Germinal center (tissue), 1 donor: ENCODE measurements around the gene ROR2.
"Not testable (repeated sequence)": the region's sequence is repeated elsewhere in the genome, so short reads cannot be mapped to it uniquely, and the experiment has no call there.

Source experiments
- DNase-seq: peaks from one replicate; pipeline ENCODE4 v3.0.0; 2012; ENCODE audit warnings: mixed read lengths, low spot score

Gene ROR2

GRCh38 chr9:91949946-91950664, at the start of gene ROR2:
Gene ROR2, minus strand, starts transcription at chr9:91950228.
- peak; percentile 76 for DNase-seq

DNA sequence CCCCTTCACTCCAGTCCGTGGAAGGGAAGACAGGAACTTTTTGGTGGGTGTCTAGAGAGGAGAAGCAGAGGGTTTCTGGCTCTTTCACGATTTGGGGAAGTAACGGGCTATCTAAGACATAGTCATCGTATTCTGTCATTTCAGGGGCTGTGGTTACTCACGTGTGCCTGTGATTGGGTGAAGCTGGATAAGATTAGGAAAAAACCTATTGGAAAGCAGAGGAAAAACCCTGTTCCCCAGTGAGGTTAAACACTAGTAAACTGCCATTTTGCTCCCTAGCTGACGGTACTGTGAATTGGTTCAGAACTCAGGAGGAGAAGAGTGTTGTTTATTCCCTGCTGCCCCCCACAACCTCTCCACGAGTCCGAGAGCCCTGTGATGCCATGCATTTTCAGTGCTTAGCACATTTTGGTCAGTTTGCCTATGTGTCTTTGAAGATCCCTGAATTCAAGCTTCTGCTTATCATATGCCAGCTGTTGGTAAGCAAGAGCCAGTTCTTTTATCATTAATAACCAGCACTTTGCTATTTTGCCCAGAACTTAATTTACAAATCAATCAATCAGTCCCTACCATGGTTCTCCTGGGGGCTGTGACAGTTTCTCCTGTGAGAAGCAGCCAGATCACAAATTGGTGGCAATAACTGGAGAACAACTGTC, 45.1 kb upstream of the ROR2 start:
- no peak for DNase-seq

- no peak for DNase-seq
Measured at GRCh38 chr9:91994422-91994821, 44.4 kb upstream of the ROR2 start.

- no peak for DNase-seq
Measured at GRCh38 chr9:91992461-91993041, 42.5 kb upstream of the ROR2 start.

- DNase-seq: no peak
Measured at GRCh38 chr9:91991721-91992341, 41.8 kb upstream of the ROR2 start.

GRCh38 chr9:91986248-91986647, 36.2 kb upstream of the ROR2 start:
- no peak for DNase-seq

GRCh38 chr9:91985692-91986091, 35.7 kb upstream of the ROR2 start:
- no peak for DNase-seq

GRCh38 chr9:91978740-91979414, 28.8 kb upstream of the ROR2 start:
- no peak for DNase-seq

DNA sequence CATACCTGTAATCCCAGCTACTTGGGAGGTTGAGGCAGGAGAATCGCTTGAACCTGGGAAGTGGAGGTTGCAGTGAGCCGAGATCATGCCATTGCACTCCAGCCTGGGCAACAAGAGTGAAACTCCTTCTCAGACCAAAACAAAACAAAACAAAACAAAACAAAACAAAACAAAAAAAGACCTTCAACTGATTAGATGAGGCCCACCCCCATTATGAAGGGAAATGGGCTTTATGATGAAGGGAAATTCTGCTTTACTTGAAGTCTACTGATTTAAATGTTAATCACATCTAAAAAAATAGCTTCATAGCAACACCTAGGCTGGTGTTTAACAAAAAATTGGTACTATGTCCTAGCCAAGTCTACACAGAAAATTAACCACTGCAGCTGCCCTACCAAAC, 25.2 kb upstream of the ROR2 start:
- not testable (repeated sequence) for DNase-seq

DNA sequence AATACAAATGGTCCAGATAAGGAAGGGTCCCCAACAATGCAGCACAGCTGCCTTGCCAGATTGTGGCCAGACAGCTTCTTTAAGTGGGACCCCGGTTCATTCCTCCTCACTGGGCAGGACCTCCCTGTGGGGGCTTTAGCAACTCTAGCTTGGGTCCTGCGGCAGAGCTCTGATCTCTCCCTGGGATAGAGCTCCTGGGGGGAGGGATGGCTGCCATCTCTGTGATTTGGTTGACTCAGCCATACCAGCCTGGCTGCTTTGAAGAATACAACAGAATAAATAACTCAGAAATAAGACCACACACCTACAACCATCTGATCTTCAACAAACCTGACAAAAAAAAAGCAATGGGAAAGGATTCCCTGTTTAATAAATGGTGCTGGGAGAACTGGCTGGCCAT, 22.7 kb upstream of the ROR2 start:
- DNase-seq: no peak

- DNase-seq: no peak
Measured at GRCh38 chr9:91972076-91972626, 22.1 kb upstream of the ROR2 start.

- DNase-seq: no peak
Measured at GRCh38 chr9:91967259-91967658, 17.2 kb upstream of the ROR2 start.

DNA sequence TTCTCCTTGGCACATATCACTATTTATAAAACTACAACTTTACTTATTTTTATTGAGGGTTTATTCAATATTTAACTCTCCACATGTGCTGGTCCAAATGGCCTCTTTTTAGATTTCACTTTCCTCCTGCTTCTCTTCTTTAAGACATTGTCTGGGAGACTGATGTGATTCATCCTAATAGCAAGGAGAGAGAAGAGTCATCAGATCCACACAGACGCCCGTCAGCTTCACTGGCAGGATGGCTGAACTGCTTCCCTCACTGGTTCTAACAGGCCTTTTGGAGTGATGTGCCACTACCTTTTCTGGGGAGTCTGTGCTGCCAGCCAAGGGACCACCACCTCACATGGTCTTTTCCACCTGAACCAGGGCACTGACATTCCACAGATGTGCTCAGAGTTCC, 16.5 kb upstream of the ROR2 start:
- no peak for DNase-seq

- DNase-seq: no peak
Measured at GRCh38 chr9:91963711-91964240, 13.7 kb upstream of the ROR2 start.

DNA sequence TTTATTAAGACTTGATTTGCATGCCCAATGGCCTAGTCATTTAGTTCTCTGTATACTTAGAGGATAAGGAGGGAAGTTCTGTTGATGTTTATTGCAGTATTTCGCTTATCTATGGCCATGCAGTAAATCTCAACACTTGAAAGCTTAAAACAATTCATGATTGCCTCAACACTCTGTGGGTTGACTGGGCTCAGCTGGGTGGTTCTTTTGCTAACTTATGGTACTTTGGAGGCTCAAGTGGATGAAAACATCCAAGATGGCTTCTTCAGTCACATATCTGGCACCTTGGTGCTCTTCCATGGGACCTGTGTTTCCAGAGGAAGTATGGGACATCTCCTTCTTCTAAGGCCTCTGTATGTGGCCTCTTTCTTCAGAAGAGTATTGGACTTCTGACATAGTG, 10.3 kb upstream of the ROR2 start:
- DNase-seq: no peak

- DNase-seq: no peak
Measured at GRCh38 chr9:91958174-91958573, 8.1 kb upstream of the ROR2 start.

DNA sequence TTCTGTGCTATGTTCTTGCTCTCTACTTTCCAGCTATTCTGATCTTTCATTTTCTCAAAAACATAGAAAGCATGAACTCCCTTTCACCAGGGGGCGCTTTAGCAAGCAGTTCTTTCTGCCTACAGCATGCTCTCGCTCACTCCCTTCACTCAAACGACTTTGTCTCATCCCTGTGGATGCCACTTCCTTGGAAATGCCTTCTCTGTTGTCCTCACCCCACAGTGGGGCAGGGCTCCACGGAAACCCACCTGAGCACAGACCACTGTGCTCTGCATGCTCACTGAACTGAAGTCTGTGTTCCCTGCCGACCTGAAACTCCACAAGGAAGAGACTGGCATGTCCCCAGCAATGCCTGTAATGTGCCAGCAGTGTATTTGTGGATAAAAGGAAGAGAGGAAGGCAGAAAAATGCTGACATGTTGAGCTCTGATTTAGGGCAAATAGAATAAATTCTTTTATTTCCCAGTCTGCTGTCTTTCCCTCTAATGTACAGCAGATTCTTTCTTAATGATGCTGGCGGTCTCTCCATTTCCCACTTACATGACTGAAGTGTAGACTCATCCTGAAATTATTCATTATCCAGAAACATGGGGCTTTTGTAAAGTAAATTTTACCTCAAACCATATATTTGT, 4.9 kb upstream of the ROR2 start:
- peak; percentile 31 for DNase-seq

DNA sequence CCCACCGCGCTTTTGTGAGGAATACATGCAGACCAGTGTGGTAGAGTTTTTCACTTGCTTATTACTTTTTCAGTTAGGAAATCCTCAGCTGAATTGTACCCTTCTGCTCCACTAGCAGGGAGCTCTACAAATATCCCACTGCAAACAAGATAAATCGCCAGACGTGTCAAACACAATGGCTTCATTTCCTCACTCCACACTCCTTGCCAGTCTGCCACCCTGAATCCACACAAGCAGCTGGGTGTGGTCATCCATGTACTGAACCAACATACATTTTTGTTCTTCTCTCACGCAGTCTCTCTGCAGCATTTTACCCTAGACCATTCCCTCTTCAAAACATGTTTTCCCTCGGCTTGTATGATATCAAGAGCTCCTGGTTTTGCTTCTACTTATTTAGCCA, 3.7 kb upstream of the ROR2 start:
- DNase-seq: no peak

DNA sequence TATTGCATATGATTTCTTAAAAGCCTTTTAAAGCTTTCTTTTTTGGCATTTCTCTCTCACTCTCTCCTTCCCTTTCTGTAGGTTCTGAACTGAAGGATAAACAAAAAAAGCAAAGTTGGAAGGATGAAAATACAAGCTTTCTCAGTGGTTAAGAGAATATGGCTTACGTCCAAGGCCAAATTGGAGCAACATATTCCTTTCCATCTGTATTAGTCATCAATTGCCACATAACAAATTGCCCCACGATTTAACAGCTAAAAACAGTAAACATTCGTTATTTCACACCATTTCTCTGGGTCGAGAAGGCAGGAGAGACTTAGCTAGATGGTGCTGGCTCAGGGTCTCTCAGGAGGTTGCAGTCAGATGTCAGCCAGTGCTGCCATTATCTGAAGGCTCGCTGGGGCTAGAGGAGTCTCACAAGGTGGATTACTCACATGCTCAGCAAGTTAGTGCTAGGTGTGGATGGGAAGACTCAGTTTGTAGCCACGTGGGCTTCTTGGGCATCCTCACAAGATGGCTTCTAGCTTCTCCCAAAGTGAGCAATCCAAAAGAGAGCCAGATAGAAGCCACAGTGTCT, 2.0 kb upstream of the ROR2 start:
- no peak for DNase-seq

GRCh38 chr9:91949392-91949945, 559 bp downstream of the ROR2 start:
- DNase-seq: no peak
